ENCODE results near the gene CHTOP. TPM values are rescaled to one million over a fixed set of nuclear protein-coding genes. Genes with fewer than 3 reads are reported as not detected.
"Not testable (repeated sequence)": the region's sequence is repeated elsewhere in the genome, so short reads cannot be mapped to it uniquely, and the experiment has no call there.

CHTOP gene
- total RNA-seq, 1 donor from 2014 or later = 59.3 TPM

GRCh38 chr1:153638261-153638660 is 4.4 kb downstream of the CHTOP start:
- Mint-ChIP-seq H3K4me3 (ENCODE audit: unreplicated experiment) (no peak overlapping the region), H3K9me3 (ENCODE audit: unreplicated experiment) (peaks cover 1% of the 10 kb centered on the region), H3K36me3 (ENCODE audit: low read depth, unreplicated experiment) (peaks cover 29% of the 10 kb centered on the region), H3K27me3 (ENCODE audit: unreplicated experiment) (peaks cover 7% of the 10 kb centered on the region), H3K27ac (ENCODE audit: unreplicated experiment) (no peak overlapping the region), H3K4me1 (ENCODE audit: unreplicated experiment) (peaks cover 9% of the 10 kb centered on the region)
- DNase-seq (ENCODE audit: low spot score) = no peak
- no peak for TF ChIP-seq CTCF (IDR thresholded peaks at IDR 0.05; ENCODE audit: unreplicated experiment)

- no peaks in the 10 kb centered on the region for H3K9me3 Mint-ChIP-seq (ENCODE audit: unreplicated experiment)
- no peak overlapping the region for H3K27ac Mint-ChIP-seq (ENCODE audit: unreplicated experiment)
- H3K36me3 Mint-ChIP-seq (ENCODE audit: low read depth, unreplicated experiment) = peaks cover 36% of the 10 kb centered on the region
- DNase-seq (ENCODE audit: low spot score) = no peak
- TF ChIP-seq CTCF (IDR thresholded peaks at IDR 0.05; ENCODE audit: unreplicated experiment) = no peak
- H3K4me1 Mint-ChIP-seq (ENCODE audit: unreplicated experiment) = peaks cover 6% of the 10 kb centered on the region
- H3K4me3 Mint-ChIP-seq (ENCODE audit: unreplicated experiment) = no peak overlapping the region
- H3K27me3 Mint-ChIP-seq (ENCODE audit: unreplicated experiment) = peaks cover 3% of the 10 kb centered on the region
These were observed 5.4 kb downstream of the CHTOP start for GRCh38 chr1:153639280-153639679.

- peaks cover 40% of the 10 kb centered on the region for H3K36me3 Mint-ChIP-seq (ENCODE audit: low read depth, unreplicated experiment)
These were observed 6.3 kb downstream of the CHTOP start for GRCh38 chr1:153640213-153640612.

GRCh38 chr1:153640861-153641260 is 7.0 kb downstream of the CHTOP start:
- no peaks in the 10 kb centered on the region for H3K4me1 Mint-ChIP-seq (ENCODE audit: unreplicated experiment)
- no peaks in the 10 kb centered on the region for H3K27me3 Mint-ChIP-seq (ENCODE audit: unreplicated experiment)
- H3K27ac Mint-ChIP-seq (ENCODE audit: unreplicated experiment) = no peak overlapping the region
- TF ChIP-seq CTCF (IDR thresholded peaks at IDR 0.05; ENCODE audit: unreplicated experiment) = no peak
- DNase-seq (ENCODE audit: low spot score) = no peak
- H3K9me3 Mint-ChIP-seq (ENCODE audit: unreplicated experiment) = no peaks in the 10 kb centered on the region
- no peak overlapping the region for H3K4me3 Mint-ChIP-seq (ENCODE audit: unreplicated experiment)
- peaks cover 46% of the 10 kb centered on the region for H3K36me3 Mint-ChIP-seq (ENCODE audit: low read depth, unreplicated experiment)

More at GRCh38 chr1:153640213-153640612, 6.3 kb downstream of the CHTOP start:
- not testable (repeated sequence) for H3K9me3 Mint-ChIP-seq (ENCODE audit: unreplicated experiment); H3K4me3 Mint-ChIP-seq (ENCODE audit: unreplicated experiment); DNase-seq (ENCODE audit: low spot score); H3K27me3 Mint-ChIP-seq (ENCODE audit: unreplicated experiment); H3K4me1 Mint-ChIP-seq (ENCODE audit: unreplicated experiment); H3K27ac Mint-ChIP-seq (ENCODE audit: unreplicated experiment)

GRCh38 chr1:153642161-153642560 is 8.3 kb downstream of the CHTOP start:
- H3K27me3 Mint-ChIP-seq (ENCODE audit: unreplicated experiment) = no peaks in the 10 kb centered on the region
- TF ChIP-seq CTCF (IDR thresholded peaks at IDR 0.05; ENCODE audit: unreplicated experiment) = no peak
- H3K4me1 Mint-ChIP-seq (ENCODE audit: unreplicated experiment) = no peaks in the 10 kb centered on the region
- peaks cover 49% of the 10 kb centered on the region for H3K36me3 Mint-ChIP-seq (ENCODE audit: low read depth, unreplicated experiment)
- no peak overlapping the region for H3K27ac Mint-ChIP-seq (ENCODE audit: unreplicated experiment)
- no peak overlapping the region for H3K4me3 Mint-ChIP-seq (ENCODE audit: unreplicated experiment)
- no peaks in the 10 kb centered on the region for H3K9me3 Mint-ChIP-seq (ENCODE audit: unreplicated experiment)
- no peak for DNase-seq (ENCODE audit: low spot score)

- Mint-ChIP-seq H3K4me3 (ENCODE audit: unreplicated experiment) (no peak overlapping the region), H3K9me3 (ENCODE audit: unreplicated experiment) (no peaks in the 10 kb centered on the region), H3K27ac (ENCODE audit: unreplicated experiment) (no peak overlapping the region), H3K36me3 (ENCODE audit: low read depth, unreplicated experiment) (peaks cover 47% of the 10 kb centered on the region), H3K27me3 (ENCODE audit: unreplicated experiment) (peaks cover 4% of the 10 kb centered on the region), H3K4me1 (ENCODE audit: unreplicated experiment) (no peaks in the 10 kb centered on the region)
- DNase-seq (ENCODE audit: low spot score) = no peak
- no peak for TF ChIP-seq CTCF (IDR thresholded peaks at IDR 0.05; ENCODE audit: unreplicated experiment)
These were observed 9.2 kb downstream of the CHTOP start for GRCh38 chr1:153643100-153643499.
